HFFc6 (cell line): ENCODE data around the gene LMX1B. TPM values are rescaled to one million over a fixed set of nuclear protein-coding genes. Genes with fewer than 3 reads are reported as not detected.

Source experiments
- DNase-seq: peaks from one replicate; pipeline ENCODE4 v3.0.0-alpha.2; 2018
- H3K27ac Mint-ChIP-seq: 2 replicates; pipeline ENCODE4 v1.8.0; 2020; ENCODE audit warnings: mild to moderate bottlenecking, mixed read lengths
- H3K27me3 Mint-ChIP-seq: 2 replicates; pipeline ENCODE4 v1.8.0; 2021; ENCODE audit warnings: mild to moderate bottlenecking, moderate library complexity, mixed read lengths; ENCODE audit not compliant: insufficient read depth
- H3K36me3 Mint-ChIP-seq: 2 replicates; pipeline ENCODE4 v1.8.0; 2021; ENCODE audit warnings: low read depth, mixed read lengths
- H3K4me1 Mint-ChIP-seq: 2 replicates; pipeline ENCODE4 v1.8.0; 2020; ENCODE audit warnings: low read depth, mixed read lengths
- H3K4me3 Mint-ChIP-seq: 2 replicates; pipeline ENCODE4 v1.8.0; 2020; ENCODE audit warnings: mild to moderate bottlenecking, moderate library complexity, mixed read lengths
- H3K9me3 Mint-ChIP-seq: 2 replicates; pipeline ENCODE4 v1.8.0; 2020; ENCODE audit warnings: mild to moderate bottlenecking, mixed read lengths
- total RNA-seq, 6 experiments: library from RNA; stranded (reverse); fragmentation: NEBNext Ultra II Directional; extraction: Animal tissue kit (Norgen Biotek cat#: 25700); gene quantifications; 2 replicates in 1 of 6; 3 replicates in 5 of 6; pipeline ENCODE4 v1.2.3, GENCODE V29; 2021
- TF ChIP-seq, protein P1 (sequence below): fragments of 200-600 bp; sonication (generic); IDR thresholded peaks from 2 replicates; pipeline ENCODE4 v1.5.0; 2021; ENCODE audit warnings: antibody characterized with exemption, mild to moderate bottlenecking

LMX1B gene
- total RNA-seq, 6 experiments from 2014 or later: not detected

DNA sequence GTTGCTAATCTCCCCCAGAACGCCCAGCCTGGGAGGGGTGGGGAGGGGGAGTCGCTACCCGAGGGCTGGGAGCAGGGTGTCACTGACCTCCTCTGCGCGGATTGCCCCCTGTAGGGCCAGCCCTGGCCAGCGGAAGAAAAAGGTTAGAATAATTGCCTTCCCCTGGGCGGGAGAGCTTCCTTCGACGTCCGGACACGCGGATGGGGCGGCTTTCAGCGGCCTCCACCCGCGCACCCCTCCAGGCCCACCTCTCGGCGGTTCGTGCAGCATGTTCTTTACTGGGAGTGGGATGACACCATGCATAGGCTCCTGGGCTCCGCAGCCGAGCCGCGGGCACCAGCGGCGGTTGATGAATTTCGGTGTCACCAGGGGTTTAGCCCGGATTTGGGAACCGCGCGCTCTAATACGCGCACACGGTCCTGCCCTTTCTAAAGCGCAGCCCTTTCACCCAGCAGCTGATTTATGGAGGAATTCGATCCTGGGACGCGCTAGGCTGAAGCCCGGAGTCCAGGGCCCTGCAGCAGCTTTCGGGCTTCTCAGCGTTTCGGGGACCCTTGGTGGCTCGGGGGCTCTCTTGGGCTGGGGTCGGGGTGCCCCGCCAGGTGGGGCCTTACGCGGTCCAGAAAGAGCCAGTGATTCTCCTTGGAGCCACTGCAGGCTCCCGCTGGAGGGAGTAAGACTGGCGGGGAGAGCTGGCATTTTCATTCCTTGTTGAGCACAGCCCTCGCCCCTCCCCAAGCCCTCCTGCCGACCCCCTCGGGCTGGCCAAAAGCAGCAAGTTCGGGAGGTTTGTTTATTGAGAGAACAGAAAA lies 10.1 kb downstream of the LMX1B start:
- no peaks in the 10 kb centered on the region for H3K36me3 Mint-ChIP-seq
- no peak overlapping the region for H3K27ac Mint-ChIP-seq
- no peak for DNase-seq
- no peaks in the 10 kb centered on the region for H3K9me3 Mint-ChIP-seq
- TF ChIP-seq, protein P1, sequence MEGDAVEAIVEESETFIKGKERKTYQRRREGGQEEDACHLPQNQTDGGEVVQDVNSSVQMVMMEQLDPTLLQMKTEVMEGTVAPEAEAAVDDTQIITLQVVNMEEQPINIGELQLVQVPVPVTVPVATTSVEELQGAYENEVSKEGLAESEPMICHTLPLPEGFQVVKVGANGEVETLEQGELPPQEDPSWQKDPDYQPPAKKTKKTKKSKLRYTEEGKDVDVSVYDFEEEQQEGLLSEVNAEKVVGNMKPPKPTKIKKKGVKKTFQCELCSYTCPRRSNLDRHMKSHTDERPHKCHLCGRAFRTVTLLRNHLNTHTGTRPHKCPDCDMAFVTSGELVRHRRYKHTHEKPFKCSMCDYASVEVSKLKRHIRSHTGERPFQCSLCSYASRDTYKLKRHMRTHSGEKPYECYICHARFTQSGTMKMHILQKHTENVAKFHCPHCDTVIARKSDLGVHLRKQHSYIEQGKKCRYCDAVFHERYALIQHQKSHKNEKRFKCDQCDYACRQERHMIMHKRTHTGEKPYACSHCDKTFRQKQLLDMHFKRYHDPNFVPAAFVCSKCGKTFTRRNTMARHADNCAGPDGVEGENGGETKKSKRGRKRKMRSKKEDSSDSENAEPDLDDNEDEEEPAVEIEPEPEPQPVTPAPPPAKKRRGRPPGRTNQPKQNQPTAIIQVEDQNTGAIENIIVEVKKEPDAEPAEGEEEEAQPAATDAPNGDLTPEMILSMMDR: no peak
- no peak overlapping the region for H3K4me3 Mint-ChIP-seq
- no peaks in the 10 kb centered on the region for H3K4me1 Mint-ChIP-seq
- peaks cover 72% of the 10 kb centered on the region for H3K27me3 Mint-ChIP-seq

DNA sequence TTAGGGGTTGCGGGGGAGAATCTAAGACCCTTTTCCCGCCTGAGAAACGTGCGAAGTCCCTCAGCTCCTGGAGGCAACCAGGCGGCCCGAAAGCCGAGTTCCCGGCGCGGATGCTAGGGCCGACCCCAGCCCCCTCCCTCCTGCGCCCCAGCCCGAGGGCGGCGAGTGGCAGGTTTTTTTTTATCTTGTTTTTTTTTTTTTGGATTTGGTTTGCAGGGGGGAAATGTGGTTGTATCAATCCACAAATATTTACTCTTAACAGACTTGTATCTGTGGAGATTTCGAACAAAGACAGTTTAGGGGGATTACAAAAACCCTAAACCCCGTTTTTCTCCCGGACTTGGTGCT lies 10.7 kb downstream of the LMX1B start:
- H3K4me1 Mint-ChIP-seq: no peaks in the 10 kb centered on the region
- peaks cover 73% of the 10 kb centered on the region for H3K27me3 Mint-ChIP-seq
- TF ChIP-seq, protein P1: no peak
- no peak overlapping the region for H3K4me3 Mint-ChIP-seq
- H3K36me3 Mint-ChIP-seq: no peaks in the 10 kb centered on the region
- no peak overlapping the region for H3K27ac Mint-ChIP-seq
- no peaks in the 10 kb centered on the region for H3K9me3 Mint-ChIP-seq
- DNase-seq: no peak

DNA sequence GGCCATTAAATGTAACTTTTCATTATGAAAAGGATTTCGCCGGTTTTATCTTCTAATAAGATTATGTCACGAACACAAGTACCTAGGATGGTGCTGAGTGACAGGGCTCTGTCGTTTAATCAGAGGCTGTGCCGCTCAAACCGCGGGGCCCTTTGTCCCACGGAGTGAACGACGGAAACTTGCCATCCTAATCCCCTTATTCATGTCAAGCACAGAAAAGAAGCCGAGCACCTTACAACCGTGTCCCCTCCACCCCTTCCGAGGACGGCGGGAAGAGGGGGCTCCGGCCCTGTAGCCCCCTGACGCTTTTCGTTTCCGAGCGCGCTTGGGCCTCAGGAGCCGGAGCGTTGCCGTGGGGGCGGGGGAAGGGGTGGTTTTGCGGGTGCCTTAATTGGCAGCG lies 11.2 kb downstream of the LMX1B start:
- TF ChIP-seq, protein P1: no peak
- DNase-seq: no peak
- H3K36me3 Mint-ChIP-seq: no peaks in the 10 kb centered on the region
- H3K9me3 Mint-ChIP-seq: no peaks in the 10 kb centered on the region
- H3K27me3 Mint-ChIP-seq: peaks cover 72% of the 10 kb centered on the region
- no peak overlapping the region for H3K4me3 Mint-ChIP-seq
- no peaks in the 10 kb centered on the region for H3K4me1 Mint-ChIP-seq
- no peak overlapping the region for H3K27ac Mint-ChIP-seq

DNA sequence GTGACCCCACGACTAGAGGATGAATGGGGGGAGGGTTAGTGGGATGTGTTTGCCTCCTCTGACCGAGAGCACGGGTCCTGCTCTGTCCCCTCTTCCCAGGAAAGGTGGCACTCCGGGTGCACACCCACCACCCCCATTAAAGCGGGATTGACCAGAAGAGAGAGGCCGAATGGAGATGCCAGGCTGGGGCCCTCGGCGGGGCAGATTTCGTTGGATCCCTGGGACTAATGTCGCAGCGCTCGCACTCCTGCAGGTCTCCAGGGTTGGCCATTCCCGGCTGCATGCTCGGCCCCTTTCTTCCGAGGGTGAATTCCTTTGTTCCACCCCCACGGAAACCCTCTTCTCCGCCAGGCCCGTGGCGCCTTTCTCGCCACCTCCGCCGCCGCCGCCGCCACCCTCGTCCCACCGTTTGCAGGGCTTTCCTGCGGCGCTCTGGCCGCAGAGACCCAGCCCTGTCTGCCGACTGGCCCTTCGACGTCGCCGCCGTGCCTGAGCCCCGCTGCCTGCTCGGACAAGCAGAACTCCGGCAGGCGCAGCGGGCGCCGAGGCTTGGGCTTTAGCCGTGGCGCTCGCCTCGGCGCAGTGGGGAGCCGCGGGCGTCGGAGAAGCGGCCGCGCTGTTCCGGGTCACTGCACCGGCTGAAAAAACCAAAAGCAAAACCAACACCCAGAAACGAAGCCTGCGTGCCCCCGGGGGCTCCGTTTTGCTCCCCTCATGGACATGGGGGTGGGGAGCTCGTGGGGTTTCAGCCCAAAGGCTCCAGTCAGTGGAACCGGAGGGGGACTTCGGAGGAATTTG lies 11.8 kb downstream of the LMX1B start:
- H3K4me1 Mint-ChIP-seq: no peaks in the 10 kb centered on the region
- DNase-seq: no peak
- TF ChIP-seq, protein P1: no peak
- no peaks in the 10 kb centered on the region for H3K9me3 Mint-ChIP-seq
- no peaks in the 10 kb centered on the region for H3K36me3 Mint-ChIP-seq
- peaks cover 71% of the 10 kb centered on the region for H3K27me3 Mint-ChIP-seq
- no peak overlapping the region for H3K27ac Mint-ChIP-seq
- no peak overlapping the region for H3K4me3 Mint-ChIP-seq

DNA sequence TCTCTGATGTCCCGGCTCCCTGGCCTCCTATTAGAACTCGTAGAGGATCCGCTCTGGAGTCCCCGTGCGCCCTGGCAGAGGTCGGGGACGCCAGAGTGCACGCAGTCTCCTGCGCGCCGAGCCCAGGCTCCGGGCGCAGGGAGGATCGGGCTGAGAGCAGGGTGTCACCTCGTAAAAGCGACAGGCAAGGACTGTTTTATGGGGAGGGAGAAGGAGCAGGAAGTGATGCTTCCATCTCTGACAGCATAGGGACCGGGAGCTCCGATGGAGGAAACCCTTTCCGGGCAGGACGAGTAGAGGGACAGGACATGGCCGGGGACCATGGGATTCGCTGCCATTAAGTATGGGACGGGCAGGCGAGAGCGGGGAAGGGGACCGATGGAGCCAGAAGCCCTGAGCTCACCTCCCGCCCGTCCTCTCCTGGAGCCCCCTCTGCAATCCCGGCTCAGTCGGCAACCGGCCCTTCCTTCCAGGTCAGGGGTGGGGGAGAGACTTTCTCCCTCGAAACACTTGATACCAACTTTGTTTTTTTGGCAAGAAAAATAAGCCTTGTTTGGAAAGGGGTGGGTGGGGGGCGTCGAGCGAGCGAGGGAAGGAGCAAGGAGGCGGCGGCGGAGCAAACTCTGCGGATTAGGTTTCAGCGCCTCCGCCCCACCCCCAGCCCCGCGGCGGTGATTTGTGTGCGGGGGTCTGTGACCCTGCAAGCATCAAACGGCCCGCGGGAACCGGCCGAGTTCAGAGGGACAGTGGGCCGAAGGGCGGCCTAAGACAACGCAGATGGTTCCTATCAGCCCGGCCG lies 12.6 kb downstream of the LMX1B start:
- no peaks in the 10 kb centered on the region for H3K4me1 Mint-ChIP-seq
- TF ChIP-seq, protein P1: no peak
- H3K9me3 Mint-ChIP-seq: no peaks in the 10 kb centered on the region
- H3K4me3 Mint-ChIP-seq: no peak overlapping the region
- peaks cover 66% of the 10 kb centered on the region for H3K27me3 Mint-ChIP-seq
- H3K36me3 Mint-ChIP-seq: no peaks in the 10 kb centered on the region
- H3K27ac Mint-ChIP-seq: no peak overlapping the region
- no peak for DNase-seq
